CD4-positive, alpha-beta T cell treated with Interleukin-4 for 1 hour (primary cell): ENCODE data around the gene SPECC1L.

ENCODE experiments used
- DNase-seq, 2 donors: peaks; one replicate each; pipeline ENCODE4 v3.0.0-alpha.2; 2020 to 2022

SPECC1L gene

DNA sequence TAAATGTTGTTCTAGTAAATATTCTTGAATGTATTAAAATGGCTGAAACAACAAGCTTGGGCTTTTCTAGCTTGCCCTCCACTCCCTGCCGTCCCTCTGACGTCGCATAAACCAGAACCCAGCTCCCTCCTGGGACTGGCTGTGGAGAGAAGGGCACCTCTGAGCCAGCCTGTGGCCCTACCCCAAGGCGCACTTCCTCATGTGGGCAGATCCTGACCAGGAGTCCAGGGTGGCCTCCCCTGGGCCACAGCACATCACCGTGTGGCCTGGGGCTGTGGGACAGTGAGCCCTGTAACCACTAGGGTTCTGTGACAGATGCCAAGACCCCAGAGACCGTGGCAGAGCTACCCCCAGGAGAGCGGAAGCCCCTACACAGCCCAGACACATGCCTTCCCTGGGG, 146.6 kb downstream of the SPECC1L start:
- no peak for DNase-seq

DNA sequence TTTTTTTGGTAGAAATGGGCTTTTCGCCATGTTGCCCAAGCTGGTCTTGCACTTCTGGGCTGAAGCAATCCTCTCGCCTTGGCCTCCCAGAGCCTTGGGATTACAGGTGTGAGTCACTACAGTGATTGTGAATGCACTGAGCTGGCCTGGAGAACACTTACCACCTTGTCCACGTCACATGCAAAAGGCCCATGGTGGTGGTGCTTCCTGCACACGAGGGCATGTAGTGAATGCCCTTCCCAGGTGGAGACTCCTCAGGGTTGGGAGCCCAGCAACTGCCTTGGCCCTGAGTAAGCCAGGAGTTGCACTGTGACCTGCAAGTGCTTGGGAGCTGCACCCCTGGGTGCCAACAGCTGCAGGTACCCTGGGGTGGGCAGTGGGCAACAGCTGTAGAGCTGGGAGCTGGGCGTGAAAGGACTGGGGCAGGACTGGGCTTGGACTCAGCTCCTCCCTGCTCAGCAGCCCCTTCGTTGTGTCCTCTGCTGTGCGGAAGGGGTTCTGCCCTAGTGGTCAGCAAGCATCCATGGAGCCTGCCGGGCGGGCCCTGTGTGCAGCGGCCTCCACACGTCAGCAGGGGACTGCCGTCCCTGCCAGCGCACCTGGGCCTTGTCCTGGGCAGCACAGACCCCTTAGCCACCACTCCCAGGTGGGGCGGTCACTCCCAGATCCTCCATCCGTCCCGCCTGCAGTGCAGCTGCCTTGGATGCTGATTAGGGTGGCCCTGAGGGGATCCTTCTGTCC, 147.4 kb downstream of the SPECC1L start:
- DNase-seq = no peak

DNA sequence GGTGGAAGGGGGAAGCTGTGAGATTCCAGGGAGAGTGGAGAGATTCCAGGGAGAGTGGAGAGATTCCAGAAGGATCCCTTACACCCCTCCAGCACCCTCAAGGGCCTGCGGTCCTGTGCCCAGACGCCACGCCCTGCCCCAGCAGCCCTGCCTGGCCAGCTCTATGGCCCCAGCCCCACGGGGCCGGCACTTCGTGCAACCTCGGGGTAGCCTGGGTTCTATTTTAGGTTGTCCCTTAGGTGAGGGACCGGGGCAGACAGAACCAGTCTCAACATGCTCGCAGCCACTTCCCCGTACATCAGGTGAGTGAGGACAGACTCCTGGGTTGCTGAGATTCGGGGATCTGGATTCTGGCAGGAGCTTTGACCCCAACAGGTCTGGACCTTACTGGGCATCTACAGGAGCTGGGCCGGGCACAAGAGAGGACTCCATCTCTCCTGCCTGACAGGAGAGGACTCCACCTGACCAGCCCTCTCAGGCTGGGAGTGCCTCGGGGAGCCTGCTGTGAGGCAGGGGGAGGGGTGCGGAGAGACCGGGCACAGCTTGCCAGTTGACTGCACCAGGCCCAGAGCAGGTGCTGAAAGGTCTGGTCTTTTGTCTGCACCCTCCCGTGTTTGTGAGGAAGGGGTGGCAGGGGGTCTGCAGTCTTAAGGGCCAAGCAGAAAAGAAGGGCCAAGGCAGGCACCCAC, 148.3 kb downstream of the SPECC1L start:
- DNase-seq = no peak

DNA sequence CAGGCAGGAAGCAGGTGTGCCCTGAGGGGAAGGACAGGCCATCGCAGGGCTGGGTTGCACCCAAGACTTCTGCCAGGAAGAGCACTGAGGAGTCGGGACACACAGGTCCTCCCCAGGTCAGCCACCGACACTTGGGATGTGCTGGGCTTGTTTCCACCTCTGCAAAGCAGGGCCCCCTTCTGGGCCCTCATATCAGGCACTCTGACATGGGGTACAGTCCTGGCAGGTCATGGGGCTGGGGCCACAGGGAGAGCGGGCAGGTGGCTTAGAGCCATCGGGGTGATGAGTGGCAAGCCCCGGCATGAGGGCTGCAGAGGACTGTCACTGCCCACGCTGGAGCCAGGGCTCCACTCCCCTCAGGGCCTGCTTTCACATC, 148.8 kb downstream of the SPECC1L start:
- DNase-seq = no peak

DNA sequence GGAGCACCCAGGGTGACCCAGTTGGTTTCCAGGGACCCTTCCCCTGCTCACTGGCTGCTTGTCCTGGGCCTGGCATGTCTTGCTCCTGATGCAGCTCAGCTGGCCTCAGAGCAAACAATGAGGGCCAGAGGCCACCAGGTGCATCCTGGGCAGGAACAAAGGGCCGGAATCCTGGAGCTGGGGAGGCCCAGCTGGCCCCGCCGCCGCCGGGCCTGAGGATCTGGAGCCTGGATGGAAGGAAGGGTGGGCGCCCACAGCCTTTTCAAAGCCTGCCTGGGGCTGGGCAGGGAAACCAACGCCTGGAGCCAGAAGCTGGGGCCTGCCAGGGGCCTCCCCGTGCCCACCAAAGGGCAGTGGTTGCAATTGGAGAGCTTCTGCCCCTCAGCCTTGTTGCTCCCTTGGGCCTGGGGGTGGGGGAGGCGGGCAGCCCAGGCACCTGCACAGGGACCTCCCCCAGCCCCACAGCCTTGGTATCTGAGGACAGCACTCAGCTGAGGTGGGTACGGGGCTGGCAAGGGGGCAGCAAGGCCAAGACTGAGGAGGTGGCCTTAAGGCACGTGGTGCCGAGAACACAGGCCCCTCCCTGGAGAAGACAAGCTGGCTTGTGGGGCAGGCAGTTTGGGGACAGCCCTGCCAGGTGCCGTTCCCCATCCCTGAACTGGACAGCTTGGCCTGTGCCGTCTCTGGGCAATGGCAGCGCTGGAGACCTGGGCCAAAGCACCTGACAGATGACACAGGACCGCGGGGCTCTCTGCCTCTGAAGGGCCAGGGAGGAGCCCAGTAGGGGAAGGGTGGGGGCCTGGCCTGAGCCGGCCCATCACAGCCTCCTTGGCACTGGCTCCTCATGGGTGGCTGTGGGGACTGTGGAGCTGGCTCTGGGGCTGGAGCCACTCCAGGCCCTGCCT, 149.7 kb downstream of the SPECC1L start:
- no peak for DNase-seq

DNA sequence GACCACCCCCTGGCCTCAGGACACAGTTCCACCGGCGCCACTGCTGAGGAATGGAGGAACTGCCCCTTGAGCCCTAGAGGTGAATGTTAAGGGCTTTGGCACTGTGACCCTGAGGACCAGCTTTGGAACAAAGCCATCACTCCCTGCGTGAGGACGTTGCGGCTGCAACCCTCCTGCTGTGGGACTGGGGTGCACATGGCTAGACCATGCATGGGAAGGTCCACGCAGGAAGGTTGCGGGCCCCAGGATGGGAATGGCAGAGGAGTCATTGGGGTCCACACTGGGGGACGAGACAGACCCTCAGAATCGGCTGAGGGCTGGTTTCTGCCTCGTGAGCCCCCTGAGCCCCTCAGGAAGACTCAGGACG, 150.3 kb downstream of the SPECC1L start:
- no peak for DNase-seq

DNA sequence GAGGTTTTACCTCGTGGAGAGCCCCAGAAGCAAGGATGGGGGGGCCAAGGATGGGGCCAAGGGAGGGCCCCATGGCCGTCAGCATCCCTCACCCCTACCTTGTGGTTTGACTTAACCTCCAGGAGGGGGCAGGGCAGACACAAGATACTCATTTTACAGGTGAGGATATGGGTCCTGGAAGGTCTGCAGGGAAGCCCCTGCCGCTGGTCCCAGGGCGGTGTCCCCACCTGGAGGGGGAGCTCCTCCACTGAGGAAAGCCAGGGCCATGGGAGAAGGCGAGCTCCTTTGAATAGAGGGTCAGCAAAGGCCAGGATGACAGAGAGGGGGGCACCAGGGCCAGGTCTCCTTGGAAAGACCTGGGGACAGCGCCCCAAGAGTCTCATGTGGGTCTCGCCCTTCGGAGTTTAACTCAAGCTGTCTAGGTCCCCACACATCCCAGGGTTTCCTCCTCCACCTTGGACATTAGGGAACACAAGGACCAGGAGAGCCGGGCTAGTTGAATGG, 150.8 kb downstream of the SPECC1L start:
- peak; percentile 41 to 55 for DNase-seq

DNA sequence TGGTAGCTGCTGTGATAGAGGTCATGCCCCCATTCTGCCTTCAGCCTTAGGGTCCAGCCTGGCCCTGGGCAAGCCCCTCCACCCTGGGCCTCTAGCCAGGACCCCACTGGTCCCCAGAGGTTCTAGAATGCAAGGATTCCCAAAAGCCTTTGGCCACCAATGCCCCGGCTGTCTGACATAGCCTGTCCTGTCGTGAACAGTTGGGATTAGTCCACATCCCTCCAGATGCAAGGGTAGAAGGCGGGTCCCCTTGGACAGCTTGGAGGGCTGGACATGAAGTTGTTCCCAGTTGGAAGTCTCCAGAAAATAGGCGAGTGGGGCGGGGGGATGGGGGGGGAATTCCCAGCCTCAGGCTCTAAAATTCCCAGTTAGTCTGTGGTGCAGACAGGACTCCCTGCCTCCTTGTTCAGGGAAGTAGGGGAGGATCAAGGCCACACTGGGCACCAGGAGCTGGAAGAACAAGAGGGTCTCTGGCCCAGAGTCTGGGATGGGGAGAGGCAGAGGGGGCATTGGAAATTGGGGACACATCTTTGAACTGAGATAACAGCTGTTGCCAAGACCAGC, 151.6 kb downstream of the SPECC1L start:
- DNase-seq = no peak

DNA sequence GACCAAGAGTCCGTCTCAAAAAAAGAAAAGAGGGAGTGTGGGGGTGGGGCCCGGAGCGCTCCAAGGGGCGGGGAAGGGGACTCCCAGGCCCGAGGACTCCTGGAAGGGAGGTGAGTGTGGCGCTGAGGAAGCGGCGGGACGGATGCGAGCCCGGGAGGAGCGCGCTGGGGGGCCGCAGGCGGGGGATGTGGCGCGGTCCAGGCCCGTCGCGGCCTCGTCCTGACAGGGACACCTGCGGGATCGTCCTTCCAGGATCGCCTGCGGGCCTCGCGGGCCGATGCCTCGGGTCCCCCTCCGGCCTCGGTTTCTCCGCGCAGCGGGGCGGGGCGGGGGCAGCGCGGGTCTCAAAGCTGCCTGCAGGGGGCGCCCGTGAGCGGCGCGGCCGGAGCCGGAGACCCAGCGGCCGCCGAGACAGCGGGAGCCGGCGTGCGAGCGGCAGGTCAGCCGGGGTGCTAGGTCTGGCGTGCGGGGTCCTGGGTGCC, 152.9 kb downstream of the SPECC1L start:
- peak; percentile 59 to 62 for DNase-seq

DNA sequence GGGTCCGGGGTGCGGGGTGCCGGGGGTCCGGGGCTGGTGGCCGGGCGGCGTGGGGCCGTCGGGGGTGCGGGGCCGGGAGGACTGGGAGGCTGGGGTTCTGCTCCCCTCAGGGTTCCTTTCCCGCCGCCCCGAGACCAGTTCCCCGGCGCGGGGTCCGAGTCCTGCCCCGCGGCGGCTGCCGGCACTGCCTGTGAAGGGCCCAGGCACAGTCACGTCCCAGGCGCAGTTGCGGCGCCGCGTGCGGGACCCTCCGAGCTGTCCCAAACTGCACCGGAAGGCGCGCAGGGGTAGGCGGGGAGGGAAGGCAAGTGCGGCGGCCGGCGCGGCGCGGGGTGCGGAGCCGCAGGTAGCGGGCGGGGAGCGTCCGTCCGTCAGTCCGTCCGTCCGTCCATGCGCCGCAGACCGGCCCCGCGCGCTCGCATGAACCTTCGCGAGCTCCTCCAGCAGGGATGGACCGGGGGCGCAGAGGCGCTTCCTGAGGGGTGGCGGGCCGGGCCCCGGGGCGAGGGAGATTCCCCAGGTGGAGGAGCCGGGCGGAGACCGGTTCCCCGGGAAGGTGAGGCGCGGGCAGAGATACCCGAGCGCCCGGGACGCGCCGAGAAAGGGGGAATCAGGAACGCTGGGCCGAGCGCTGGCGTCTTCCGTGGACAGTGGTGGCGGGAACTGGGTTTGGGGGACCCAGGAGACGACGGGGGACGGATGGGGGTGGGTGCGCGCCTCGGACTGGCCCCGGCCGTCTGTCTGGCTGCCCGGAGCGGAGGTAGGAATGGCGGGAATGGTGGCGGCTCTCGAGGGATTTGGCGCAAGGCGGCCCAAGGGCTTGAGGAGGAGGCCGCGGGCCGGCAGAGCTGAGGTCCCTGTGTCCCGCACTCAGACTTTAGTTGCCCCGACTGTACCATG, 153.6 kb downstream of the SPECC1L start:
- DNase-seq = peak in 1 of 2 donors; percentile 35

DNA sequence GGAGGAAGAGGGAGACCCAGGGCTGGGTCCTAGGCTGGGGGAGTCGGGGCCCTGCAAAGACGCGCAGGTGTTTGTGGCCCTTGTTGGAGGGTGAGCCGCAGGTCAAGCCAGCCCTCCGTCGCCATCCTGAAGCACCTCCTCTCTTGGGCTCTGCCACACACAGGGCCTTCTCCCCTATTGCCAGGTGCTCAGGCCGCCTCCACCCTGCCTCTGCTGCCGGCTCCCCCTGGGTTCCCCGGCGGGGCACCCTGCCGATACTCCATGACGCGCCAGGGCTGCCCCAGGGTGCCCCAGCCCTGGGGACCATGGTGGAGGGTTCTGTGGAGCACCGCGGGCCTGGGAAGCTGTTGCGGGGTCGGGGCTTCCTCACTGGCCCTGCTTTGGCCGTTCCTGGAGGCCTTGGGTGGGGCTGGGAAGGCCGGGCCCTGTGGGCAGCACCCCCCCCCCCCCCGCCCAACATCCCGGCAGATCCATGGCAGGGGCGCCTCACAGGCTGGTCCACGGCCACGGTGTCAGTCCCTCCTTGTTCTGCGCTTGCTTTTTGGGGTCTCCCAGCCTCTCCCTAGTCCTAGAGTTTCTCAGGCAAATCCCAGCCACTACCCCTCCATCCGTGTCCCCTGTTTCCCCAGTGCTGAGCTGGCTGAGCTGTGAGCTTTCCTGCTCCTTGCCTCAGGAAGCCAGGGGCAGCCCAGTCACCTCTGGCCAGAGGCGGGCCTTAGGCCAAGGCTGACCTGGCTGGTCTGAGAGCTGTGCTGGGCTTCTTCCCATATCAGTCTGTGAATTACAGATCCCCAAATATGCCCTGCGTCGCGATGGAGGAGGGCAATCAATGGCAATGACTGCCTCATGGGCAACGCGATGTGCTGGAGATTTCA, 154.5 kb downstream of the SPECC1L start:
- no peak for DNase-seq

DNA sequence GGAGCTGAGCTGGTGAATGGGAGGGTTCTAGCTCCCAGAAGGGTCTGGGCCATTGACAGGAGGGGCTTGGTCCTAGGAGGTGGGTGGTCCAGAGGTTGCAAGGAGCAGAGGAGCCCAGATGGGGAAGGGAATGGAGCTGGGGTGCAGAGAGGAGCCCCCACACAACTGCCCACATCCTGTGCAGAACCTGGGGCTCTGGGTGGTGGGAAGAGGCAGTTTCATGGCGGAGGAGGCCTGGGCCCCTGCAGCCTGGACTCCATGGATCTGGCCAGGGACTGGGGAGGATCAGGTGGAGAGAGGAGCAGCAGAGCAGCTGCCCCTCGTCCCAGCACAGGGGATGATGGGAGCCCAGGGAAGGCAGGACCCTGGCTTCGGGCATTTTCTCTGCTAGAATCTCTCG, 155.8 kb downstream of the SPECC1L start:
- no peak for DNase-seq

DNA sequence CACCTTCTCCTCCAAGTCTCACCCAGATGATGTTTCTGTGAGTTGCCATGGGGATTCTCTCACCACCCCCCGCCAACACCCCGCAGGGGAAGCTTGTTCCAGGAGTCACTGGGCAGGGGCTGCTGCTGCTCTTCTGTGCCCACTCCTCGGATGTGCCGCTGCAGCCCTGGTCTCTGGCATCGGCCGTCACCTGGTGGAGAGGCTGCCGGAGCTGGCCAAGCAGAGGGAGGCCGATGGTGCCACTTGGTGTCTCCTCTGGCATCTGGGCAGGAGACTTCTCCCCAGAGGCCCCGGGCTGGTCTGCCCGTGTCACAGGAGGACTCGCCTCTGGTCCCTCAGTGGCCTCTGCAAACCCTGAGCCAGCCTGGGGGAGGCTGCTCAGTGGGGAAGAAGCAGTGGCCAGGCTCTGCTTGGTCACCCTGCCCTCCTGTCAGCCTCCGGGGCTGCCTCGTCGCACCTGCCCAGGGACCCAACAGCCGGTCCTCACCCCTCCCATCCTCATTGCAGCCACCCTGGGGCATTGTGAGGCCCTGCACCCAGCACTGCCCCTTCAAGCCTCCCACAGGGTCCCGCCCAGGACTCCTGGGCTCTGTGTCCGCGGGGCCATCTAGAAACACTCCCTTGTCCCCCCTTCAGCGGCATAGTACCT, 156.3 kb downstream of the SPECC1L start:
- DNase-seq = peak in 1 of 2 donors; percentile 19

DNA sequence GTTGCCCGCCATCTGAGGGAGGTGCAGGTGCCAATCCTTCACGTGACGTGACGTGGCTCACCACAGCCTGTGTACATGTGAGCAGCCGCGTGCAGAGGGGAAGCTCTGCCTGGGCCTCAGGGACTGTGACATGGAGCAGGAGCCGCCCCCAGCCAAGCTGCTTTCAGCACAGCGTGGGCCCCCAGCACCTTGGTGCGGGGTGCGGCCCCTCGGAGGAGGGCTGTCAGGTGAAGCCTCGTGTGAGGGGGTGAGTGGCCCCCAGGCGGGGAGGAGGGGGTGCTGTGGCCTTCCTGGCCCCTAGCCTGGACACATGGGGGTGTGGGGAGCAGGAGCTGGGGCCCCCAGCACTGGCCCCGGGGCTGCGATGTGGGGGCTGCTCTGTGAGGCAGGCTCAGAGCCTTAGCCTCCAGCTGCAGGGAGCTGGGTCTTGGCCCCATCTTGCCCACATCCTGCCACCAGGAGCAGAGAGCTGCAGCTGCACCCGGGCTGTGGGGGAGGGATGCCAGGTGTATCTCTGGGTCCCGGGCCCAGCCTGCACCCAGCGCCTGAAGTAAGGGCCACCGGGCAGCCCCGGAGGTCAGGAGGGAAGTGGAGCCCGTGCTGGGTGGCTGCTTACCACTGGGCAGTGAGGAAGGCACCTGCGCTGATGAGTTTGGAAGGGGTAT, 157.0 kb downstream of the SPECC1L start, which contains the start of gene ADORA2A:
Gene ADORA2A, plus strand, starts transcription at position 100 of the 665 bp plus-strand sequence. CDS start 5,806 bp downstream, outside the sequence.
- DNase-seq = peak; percentile 85 to 89

DNA sequence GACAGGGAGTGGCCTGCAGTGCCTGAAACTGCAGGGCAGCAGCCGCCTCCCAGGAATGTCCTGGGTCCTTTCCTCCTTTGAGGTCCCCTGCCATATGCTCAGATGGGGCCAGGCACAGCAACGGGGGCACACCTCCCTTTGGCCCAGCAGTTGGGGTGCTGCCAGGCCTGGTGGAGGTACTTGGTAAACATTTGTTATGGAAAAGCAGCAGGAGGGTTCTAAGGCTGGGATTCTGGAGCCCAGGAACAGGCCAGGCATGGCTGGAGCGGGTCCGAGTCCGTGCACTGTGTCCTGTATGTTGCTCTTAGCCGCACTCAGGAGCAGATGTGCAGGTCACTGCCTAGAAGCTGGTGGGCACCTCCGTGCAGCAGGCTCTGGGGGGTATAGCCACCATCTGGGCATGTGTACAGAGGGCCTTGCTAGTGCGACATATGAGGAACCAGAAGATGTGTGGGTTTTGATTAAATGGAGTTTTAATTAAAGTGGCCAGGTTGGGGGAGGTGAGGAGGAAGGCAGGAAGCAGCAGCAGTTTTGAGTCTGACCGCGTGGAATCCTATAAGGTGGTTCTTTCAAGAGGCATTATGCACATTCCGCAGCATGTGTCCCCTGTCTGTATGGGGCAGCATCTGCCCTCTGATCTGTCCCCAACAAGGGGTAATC, 158.2 kb downstream of the SPECC1L start:
- DNase-seq = no peak

DNA sequence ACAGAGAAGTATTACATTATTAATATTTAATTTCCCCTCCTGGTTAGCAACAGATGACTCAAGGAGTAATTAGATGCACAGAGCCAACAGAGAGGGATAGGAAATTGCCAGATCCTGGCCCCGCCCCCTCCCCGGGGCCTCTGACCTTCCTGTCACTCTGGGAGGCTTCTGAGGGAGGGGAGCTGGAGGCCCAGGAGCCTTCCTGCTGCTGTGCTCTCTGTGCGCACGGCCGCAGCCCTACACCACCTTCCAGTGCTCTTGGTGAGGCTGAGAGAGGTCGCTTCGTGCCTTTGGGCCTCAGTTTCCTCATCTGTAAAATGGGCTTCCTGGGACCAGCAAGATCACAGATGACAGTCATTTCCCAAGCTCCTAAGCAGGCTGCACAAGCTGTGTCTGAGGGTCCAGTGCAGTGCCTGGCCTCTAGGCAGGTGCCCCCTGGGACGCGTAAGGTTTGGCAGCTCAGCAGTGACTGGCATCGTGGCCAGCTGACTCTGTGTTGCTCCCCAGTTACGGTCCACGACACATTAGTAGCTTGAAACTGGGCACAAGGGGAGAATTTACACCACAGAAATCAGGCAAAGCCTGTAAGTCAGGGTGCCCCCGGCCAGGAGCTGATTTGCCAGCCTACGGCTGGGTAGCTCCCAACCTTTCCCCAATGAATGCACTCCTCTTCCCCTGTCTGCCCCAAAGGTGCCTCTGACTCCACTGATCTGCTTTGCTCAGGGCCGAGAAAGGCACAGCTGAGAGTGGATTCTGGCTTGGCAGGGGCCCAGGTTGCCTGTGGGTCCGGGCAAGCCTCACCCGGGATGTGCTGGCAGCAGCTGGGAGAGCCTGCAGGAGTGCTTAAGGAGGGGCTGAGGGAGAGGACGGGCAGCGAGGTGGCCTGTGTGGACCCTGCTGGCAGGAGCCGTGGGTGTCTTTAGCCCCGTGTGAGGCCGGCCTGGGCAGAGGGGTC, 159.1 kb downstream of the SPECC1L start:
- DNase-seq = peak; percentile 69

DNA sequence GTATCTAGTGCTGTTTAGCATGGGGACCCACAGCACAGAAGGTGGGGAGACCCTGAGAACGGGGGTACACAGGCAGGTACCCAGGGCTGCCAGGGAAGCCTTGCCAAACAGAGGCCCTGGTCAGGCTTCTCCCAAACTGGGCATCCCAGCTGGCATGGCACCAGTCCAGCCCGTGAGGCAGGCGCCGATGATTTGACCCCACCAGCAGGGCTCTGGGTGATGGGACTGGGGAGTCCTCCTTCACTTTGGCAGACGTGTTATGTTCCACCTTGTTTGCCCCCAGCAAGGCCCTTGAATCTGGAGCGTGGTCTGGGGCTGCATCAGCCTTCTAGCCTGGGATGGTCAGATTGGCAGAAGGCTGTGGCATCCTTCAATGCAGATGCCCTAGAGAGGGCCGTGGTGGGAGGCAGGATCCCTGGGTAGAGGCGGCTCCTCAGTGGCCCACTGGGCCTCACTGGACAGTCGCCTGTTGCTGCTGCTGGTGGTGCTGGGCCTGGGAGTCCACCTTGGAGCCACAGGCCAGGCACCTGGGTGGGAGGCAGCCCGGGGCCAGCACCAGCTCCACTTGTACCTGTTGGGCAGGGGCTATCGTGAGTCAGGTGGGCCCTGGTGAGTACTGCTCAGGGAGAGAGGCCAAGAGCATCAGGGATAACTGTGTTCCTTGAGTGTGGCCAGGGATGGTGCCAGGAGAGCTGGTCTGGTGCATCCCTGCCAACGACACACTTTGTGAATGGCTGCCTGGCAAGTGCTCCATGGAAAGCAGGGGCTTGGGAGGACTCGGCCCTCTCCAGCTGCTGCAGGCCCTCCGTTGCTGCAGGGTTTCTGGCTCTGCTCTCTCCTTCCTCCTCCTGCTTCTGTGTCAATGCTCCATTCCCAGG, 160.0 kb downstream of the SPECC1L start:
- no peak for DNase-seq
